ENCODE measurements around the gene CLIP3. TPM values are rescaled to one million over a fixed set of nuclear protein-coding genes. Genes with fewer than 3 reads are reported as not detected.
"Not testable (repeated sequence)": the region's sequence is repeated elsewhere in the genome, so short reads cannot be mapped to it uniquely, and the experiment has no call there.

The CLIP3 gene, protein sequence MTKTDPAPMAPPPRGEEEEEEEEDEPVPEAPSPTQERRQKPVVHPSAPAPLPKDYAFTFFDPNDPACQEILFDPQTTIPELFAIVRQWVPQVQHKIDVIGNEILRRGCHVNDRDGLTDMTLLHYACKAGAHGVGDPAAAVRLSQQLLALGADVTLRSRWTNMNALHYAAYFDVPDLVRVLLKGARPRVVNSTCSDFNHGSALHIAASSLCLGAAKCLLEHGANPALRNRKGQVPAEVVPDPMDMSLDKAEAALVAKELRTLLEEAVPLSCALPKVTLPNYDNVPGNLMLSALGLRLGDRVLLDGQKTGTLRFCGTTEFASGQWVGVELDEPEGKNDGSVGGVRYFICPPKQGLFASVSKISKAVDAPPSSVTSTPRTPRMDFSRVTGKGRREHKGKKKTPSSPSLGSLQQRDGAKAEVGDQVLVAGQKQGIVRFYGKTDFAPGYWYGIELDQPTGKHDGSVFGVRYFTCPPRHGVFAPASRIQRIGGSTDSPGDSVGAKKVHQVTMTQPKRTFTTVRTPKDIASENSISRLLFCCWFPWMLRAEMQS
- 1 to 10 TPM; 7.2 to 7.9 TPM for total RNA-seq
- long read RNA-seq, result 0 reads

DNA sequence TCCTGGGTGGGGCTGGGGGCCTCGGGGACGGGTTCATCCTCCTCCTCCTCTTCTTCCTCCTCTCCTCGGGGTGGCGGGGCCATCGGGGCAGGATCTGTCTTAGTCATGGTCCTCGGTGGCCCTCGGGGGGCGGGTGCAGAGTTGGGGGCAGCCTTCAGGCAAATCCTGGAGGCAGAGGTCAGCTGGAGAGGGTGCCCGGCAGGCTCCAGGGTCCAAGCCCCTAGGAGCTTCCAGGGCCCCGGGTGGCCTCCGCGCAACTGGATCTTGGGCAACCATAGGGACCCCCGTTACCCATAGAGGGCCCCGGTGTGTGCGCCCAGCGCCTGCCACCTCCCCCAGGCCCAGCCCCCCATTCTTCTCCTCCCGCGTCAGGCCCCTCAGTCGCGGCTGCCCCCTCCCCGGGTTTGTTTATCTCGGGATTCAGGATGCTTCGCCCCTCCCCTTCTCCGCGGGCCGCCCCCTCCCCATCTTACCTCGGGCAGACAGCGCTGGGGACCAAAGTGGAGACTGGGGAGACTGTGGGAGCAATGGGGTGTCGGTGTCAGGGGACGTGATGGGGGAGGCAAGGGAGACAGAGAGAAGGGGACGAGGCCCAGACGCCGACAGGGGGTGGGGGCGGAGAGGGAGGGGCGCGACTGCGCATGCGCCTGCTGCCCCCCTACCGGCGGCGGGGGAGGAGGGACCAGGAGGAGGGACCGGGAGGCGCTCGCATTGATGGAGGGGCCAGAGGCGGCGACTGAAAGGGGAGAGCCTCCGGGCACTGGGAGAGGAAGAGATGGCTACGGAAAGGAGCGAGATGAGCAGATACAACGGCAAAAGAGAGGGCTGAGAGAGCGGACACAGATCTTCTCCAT is at the start of gene CLIP3:
Gene CLIP3 (minus strand): TSS at position 623 of the 854 bp plus-strand sequence. CDS start 516 bp downstream, at position 107.
- intact Hi-C loops (cut with DNase I), result no loop called here
- ATAC-seq (peak; percentile 88 to 89), DNase-seq (peak; percentile 71)

DNA sequence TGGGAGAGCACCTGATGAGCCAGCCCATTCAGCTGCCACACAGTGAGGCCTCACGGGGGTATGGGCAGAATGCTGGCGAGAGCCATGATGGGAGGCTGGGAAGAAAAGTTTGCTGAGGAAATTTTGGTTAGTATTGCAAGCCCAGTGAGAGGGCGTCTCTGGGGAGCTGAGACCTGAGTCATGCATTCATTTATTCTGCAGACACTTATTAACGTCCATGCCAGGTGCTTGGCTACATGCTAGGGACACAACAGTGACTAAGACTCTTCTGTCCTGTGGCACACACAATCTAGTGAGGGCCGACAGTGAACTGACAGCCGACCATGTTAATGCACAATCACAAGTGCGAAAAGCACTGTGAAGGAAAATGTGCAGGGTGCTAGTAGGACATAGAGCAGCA is 49.2 kb upstream of the CLIP3 start:
- DNase-seq, result no peak
- ATAC-seq, result no peak
- intact Hi-C loops (cut with DNase I), result no loop called here

DNA sequence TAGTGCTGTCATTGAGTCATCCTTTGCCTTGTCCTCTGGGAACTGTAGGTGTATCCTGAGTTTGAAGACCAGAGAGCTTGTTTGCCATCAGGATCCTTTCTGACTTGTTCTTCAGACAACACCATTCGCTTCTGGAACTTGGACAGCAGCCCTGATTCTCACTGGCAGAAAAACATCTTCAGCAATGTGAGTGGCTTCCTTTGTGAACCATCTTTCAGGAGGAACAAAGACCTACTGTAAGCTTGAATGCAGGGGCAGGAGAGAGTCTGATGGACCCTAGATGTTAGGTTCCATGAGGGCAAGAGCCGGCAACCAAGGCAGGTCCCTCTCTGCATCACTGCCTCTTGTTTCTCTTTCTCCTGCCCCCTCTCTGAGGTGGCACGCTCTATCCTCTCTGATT is 48.7 kb upstream of the CLIP3 start:
- no peak for ATAC-seq
- intact Hi-C loops (cut with DNase I), result no loop called here
- DNase-seq, result no peak

DNA sequence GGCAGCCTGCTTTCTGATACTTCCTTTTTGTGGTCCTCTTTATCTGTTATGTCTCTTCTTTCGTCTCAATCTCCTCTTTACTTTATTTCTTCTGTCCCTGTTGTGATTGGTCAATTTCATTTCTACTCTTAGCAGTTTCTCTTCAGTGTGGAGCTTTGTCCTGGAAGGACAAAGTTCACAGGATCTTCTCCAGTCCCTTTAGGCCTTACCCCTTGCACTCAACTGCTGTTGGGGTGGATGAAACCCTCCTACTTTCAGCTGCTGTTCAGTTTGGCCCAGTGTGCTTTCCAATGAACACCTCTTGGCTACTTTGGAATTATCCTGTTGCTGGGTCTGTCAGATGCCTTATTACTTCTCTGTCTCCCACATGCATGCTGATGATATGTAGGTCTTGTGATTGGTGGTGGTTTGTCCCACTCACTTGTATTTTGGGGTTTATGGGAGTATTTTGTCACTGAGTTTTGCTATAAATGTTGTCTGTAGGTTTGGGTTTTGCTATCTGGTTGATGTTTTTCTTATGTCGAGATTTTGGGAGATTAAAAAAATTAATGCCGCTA is 46.8 kb upstream of the CLIP3 start:
- ATAC-seq (no peak), DNase-seq (no peak)
- intact Hi-C loops (cut with DNase I), result no loop called here

DNA sequence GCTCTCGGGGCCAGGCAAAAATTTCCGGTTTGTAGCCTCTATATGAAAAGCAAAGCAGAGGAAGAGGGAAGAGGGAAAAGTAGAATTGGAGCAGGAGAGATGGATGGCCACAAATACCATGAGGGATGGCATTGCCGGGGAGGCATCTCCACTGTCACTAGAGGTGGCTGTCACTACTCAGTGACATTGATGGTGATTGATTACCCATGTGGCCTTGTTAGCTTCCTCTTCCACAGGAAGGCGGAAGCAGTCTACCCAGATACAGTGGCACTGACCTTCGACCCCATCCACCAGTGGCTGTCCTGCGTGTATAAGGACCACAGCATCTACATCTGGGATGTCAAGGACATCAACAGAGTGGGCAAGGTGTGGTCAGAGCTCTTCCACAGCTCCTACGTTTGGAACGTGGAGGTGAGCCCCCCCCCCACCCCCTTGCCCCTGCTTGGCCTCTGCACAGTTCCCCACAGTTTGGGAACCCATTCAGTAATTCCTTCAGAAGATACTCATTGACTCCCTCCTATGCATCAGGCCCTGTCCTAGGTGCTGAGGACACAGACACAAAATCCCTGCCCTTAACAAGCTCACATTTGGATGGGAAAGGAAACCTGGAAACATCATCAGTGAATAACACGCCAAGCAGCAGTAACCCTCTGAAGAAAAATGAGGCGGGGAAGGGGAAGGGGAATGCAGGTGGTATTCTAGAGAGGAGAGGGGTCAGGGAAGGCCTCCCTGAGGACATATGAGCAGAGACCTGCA is 40.6 kb upstream of the CLIP3 start:
- DNase-seq (no peak), ATAC-seq (no peak)
- intact Hi-C loops (cut with DNase I), result no loop called here

DNA sequence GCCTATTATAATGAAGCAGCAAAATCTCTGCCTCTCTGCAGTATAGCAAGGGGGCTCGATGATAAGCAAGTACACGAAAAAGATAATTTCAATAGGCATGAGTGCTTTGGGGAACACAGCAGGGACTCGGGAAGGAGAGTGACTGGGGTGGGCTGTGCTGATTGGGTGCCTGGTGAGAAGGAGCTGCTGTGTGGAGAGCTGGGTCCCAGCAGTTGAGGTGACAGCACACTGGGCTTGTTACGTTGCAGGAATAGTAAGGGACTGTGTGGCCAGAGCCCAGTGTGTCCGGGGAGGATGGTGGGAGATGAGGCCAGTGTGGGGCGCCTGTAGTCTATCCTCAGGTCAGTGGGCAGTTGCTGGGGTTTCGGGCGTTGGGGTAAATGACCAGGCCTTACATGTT is 39.4 kb upstream of the CLIP3 start:
- no peak for DNase-seq

DNA sequence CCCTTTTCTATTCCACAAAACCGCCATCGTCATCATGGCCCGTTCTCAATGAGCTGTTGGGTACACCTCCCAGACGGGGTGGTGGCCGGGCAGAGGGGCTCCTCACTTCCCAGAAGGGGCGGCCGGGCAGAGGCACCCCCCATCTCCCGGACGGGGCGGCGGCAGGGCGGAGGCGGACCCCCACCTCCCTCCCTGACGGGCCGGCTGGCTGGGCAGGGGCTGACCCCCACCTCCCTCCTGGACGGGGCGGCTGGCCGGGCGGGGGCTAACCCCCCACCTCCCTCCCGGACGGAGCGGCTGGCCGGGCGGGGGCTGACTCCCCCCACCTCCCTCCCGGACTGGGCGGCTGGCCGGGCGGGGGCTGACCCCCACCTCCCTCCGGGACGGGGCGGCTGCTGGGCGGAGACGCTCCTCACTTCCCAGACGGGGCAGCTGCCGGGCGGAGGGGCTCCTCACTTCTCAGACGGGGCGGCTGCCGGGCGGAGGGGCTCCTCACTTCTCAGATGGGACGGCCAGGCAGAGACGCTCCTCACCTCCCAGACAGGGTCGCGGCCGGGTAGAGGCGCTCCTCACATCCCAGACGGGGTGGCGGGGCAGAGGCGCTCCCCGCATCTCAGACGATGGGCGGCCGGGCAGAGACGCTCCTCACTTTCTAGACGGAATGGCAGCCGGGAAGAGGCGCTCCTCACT is 36.3 kb upstream of the CLIP3 start:
- not testable (repeated sequence) for DNase-seq, ATAC-seq
- intact Hi-C loops (cut with DNase I), result loop anchor here (10.0 kb wide), 2 partner anchors 46 to 106 kb away; partner anchors contain the start of genes OVOL3 (in 1 of the 2), POLR2I (in 1 of the 2) and TBCB (in 1 of the 2)

More for the DNA sequence above, 39.4 kb upstream of the CLIP3 start:
- intact Hi-C loops (cut with DNase I), result no loop called here
- no peak for ATAC-seq

DNA sequence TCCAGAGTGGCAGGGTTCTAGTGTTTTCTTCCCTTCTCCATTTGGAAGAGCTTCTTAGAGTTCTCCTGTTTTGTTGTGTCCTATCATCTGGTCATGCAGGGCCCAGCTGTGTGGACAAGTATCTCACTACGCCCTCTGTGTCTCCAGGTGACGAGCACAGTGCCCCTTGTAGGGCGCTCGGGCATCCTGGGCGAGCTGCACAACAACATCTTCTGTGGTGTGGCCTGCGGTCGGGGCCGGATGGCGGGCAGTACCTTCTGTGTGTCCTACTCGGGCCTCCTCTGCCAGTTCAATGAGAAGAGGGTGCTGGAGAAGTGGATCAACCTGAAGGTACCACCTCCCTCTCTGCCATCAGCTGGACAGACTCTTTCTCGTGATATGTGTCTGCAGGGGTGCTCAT is 35.0 kb upstream of the CLIP3 start:
- ATAC-seq, result no peak
- intact Hi-C loops (cut with DNase I), result loop anchor here (10.0 kb wide), 2 partner anchors 47 to 107 kb away; partner anchors contain the start of genes OVOL3 (in 1 of the 2), POLR2I (in 1 of the 2) and TBCB (in 1 of the 2)

DNA sequence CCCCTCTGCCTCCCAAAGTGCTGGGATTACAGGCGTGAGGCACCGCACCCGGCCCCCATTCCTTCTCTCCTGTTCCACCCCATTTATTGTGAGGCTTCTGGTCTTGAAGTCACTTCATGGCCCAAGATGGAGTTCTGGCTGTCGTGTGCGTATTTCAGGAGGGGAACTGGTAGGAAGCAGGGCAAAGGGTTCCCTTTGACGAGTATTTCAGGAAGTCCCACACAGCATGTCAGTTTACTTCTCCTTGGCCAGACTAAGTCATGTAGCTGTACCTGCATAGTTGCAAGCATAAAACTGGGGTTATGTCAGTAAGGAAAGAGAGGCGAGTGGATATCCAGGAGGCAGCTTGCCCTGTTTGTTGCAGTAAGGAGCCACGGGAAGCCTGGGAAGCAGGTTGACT is 32.2 kb upstream of the CLIP3 start:
- DNase-seq (no peak), ATAC-seq (no peak)
- intact Hi-C loops (cut with DNase I), result loop anchor here (10.0 kb wide), 2 partner anchors 50 to 110 kb away; partner anchors contain the start of genes OVOL3 (in 1 of the 2), POLR2I (in 1 of the 2) and TBCB (in 1 of the 2)

More for the DNA sequence above, 35.0 kb upstream of the CLIP3 start:
- no peak for DNase-seq

DNA sequence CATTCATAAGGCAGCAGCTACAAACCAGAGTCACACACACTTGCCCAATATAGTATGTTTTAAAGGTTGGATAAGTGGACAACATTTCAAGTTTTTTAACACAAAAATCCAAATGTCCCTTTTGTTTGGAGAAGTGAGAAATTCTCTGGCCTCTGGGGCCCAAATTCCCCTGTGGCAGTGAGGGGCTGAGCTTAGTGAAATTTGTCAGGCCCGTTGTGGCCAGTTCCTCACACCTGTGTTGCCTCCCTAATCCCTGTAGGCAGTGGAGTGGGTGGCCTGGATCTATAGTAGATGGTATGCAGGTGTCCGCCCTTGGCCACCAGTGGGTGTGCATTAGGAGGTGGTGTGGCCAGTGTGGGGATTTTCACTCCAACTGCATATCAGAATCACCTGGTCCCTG is 28.7 kb upstream of the CLIP3 start:
- DNase-seq (no peak), ATAC-seq (no peak)
- intact Hi-C loops (cut with DNase I), result loop anchor here (2.0 to 10.0 kb wide), 3 partner anchors 53 to 113 kb away; partner anchors contain the start of genes OVOL3 (in 1 of the 2), POLR2I (in 1 of the 2) and TBCB (in 1 of the 2)

DNA sequence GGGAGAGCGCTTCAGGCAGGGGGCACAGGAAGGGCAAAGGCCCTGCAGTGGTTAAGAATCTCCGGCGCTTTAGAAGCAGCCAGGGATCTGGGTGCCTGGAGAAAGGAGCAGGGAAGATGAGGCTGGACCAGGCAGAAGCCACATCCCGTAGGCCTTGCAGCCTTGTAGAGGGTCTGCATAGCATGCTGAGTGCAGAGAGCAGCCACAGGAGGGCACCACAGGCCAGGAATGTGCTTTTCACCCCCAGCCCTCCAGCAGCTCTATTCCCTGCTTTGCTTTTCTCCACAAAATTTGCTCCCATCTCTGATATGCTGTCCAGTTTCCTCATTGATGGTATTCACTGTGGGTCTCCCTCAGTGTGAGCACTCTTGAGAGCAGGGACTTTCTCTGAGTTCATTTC is 27.8 kb upstream of the CLIP3 start:
- DNase-seq, result peak; percentile 35
- peak; percentile 84 to 86 for ATAC-seq
- intact Hi-C loops (cut with DNase I), result loop anchor here (2.0 to 10.0 kb wide), 3 partner anchors 54 to 114 kb away; partner anchors contain the start of genes OVOL3 (in 1 of the 2), POLR2I (in 1 of the 2) and TBCB (in 1 of the 2)

DNA sequence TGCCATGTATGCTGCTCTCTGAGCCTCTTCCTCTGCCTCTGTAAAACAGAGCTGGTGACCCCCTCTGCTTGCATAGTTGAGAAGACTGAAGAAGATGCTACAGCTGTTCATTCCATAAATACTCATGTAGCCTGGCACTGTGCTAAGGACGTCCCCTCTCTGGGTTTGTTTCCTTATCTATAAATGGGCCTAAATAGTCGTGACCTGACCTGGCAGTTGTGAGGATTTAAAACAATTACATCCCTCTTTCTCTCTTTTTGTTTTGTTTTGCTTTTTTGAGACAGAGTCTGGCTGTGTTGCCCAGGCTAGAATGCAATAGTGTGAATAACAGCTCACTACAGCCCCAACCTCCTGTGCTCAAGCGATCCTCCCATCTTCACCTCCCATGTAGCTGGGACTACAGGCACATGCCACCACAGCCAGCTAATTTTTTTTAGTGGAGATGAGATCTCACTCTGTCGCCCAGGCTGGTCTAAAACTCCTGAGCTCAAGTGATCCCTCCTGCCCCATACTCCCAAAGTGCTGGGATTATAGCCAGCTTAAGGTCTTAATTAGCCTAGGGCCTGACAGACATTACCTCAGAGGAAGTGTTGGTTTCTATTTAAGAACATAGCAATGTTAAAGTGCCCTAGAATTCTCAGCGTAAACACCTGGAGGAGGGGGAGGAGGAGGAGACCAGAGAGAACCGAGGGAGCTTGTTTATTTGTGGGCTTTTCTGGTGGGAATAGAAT is 26.7 kb upstream of the CLIP3 start:
- ATAC-seq (no peak), DNase-seq (no peak)
- intact Hi-C loops (cut with DNase I), result loop anchor here in 1 of 2 donors (10.0 kb wide), 1 partner anchor 55 kb away; the partner anchor contains the start of genes OVOL3, POLR2I and TBCB

DNA sequence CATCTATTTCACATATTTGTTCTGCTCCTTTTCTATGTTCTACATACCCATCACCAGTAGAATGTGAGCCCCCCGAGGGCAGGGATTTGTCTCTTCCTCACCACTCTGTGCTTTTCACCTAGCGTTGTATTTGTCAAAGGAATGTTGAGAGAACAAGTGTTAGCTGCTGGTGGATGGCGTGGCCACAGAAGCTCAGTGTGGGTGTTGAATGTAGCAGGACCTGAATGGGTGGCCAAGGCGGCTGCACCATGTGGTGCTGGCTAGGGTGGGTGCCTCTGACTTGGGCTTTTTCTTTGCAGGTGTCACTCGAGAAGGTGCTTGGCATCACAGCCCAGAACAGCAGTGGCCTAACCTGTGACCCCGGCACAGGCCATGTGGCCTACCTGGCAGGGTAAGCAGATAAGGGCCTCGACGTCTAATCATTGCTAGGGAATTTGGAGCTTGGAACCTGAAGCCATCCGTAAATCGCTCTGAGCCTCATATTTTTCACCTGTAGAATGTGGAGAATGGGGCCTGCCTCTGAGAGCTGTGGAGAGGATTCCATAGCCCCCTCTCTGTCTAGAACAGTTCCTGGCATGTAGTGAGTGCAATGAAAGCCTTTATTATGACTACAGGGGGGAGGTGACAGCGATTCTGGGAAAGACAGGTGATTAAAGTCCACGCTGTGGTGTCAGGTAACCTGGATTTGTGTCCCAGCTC is 26.0 kb upstream of the CLIP3 start:
- DNase-seq (no peak), ATAC-seq (no peak)
- intact Hi-C loops (cut with DNase I), result loop anchor here in 1 of 2 donors (10.0 kb wide), 1 partner anchor 56 kb away; the partner anchor contains the start of genes OVOL3, POLR2I and TBCB

DNA sequence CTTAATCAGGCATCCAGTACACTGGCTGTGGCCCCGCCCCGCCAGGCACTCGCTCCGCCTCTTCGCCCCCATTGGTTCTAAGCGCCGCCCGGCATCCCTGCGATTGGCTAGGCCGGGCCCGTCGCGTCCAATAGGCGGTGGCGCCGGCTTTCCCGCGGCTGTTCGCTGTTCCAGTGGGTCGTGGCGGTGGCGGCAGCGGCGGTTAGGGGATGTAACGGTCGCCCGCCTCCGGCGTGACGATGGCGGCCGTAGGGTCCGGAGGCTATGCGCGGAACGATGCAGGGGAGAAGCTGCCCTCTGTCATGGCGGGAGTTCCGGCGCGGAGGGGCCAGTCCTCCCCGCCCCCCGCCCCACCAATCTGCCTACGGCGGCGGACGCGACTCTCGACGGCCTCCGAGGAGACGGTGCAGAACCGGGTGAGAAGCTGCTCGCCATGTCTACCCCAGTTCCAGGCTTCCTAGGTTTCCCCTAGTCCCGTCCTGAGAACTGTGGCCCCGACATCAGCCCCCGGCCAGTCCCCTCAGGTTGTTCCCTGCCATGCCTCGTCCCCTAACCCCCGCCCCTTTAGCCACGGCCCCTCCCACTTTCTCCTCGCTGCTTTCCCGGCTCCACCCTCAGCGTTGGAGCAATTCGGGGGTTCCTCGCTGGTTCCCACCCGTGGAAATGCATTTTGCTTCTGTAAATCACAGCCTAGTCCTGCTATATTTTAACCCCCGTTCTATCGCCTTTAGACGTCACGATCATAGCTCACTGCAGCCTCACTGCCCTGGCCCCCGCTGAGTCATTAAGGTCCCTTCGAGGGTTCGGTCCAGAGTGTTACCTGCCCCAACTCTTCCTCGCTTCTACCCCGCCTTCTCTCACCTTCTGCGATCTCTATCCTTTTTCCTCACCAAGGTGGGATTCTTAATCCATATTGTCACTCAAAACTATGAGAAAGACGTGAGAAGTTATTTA is 22.3 kb upstream of the CLIP3 start, which contains the start of gene WDR62:
Gene WDR62 (plus strand): TSS at position 165 of the 954 bp plus-strand sequence. CDS start 75 bp downstream, at position 240.
- intact Hi-C loops (cut with DNase I), result loop anchor here in 1 of 2 donors (10.0 kb wide), 1 partner anchor 60 kb away; the partner anchor contains the start of genes OVOL3, POLR2I and TBCB
- ATAC-seq, result peak; percentile 86 to 91
- DNase-seq, result peak; percentile 95

Measured in left cardiac atrium (tissue), 4 donors.